WTC11 (cell line): ENCODE measurements around the gene IL11RA. TPM values are rescaled to one million over a fixed set of nuclear protein-coding genes. Genes with fewer than 3 reads are reported as not detected.
A peak's percentile ranks its signal among the peaks of the same experiment; 100 is the strongest.

Experiments used
- ATAC-seq: fragments of 200-7000 bp; cut with Tn5 transposase; 2 replicates; pipeline ENCODE4 v1.10.0; 2021; ENCODE audit warnings: mild to moderate bottlenecking, moderate library complexity
- CTCF ChIA-PET: fragments of 300-600 bp; sonication (Branson Sonifier 250); formaldehyde crosslinking; loops from one replicate; lab custom pipeline; 2021; ENCODE audit warnings: antibody characterized with exemption; lab: Charles Lee
- POLR2A ChIA-PET: fragments of 350-600 bp; sonication (Branson Sonifier 250); formaldehyde crosslinking; loops from one replicate; lab custom pipeline; 2021; ENCODE audit warnings: antibody characterized with exemption; lab: Charles Lee
- DNase-seq: peaks from one replicate; pipeline ENCODE4 v3.0.0; 2021; ENCODE audit warnings: low spot score
- H3K27ac Mint-ChIP-seq: 2 replicates; pipeline ENCODE4 v1.8.0; 2021; ENCODE audit warnings: mixed read lengths
- H3K27me3 Mint-ChIP-seq: 2 replicates; pipeline ENCODE4 v1.8.0; 2021; ENCODE audit warnings: low read depth, mild to moderate bottlenecking, moderate library complexity, mixed read lengths
- H3K36me3 Mint-ChIP-seq: 2 replicates; pipeline ENCODE4 v1.8.0; 2021; ENCODE audit warnings: mixed read lengths
- H3K4me1 Mint-ChIP-seq: 2 replicates; pipeline ENCODE4 v1.8.0; 2022; ENCODE audit warnings: mixed read lengths
- H3K4me3 Mint-ChIP-seq: 2 replicates; pipeline ENCODE4 v1.8.0; 2021; ENCODE audit warnings: mild to moderate bottlenecking, moderate library complexity, mixed read lengths
- H3K9me3 Mint-ChIP-seq: 2 replicates; pipeline ENCODE4 v1.8.0; 2021; ENCODE audit warnings: mixed read lengths
- ESRRA ChIP-seq: sonication (generic); formaldehyde crosslinking; IDR thresholded peaks from 2 replicates; pipeline ENCODE4 v1.8.1; 2022; ENCODE audit warnings: mild to moderate bottlenecking, missing genetic modification reagents, borderline replicate concordance
- GTF2I ChIP-seq: fragments of 250-450 bp; sonication (Bioruptor Pico); conservative IDR thresholded peaks from 2 replicates; pipeline ENCODE4 v1.4.0; 2021; ENCODE audit warnings: mild to moderate bottlenecking
- JAZF1 ChIP-seq: fragments of 250-450 bp; sonication (Bioruptor Pico); IDR thresholded peaks from 2 replicates; pipeline ENCODE4 v1.9.0; 2021; ENCODE audit warnings: moderate library complexity, mild to moderate bottlenecking, inconsistent platforms
- MYBL2 ChIP-seq: sonication (generic); formaldehyde crosslinking; IDR thresholded peaks from 2 replicates; pipeline ENCODE4 v1.8.1; 2023; ENCODE audit warnings: mild to moderate bottlenecking, moderate library complexity, missing genetic modification reagents
- NFATC4 ChIP-seq: fragments of 250-450 bp; sonication (Bioruptor Pico); IDR thresholded peaks from 2 replicates; pipeline ENCODE4 v1.9.0; 2021; ENCODE audit warnings: mild to moderate bottlenecking
- TEAD4 ChIP-seq: sonication (generic); formaldehyde crosslinking; IDR thresholded peaks from 2 replicates; pipeline ENCODE4 v1.8.0; 2022; ENCODE audit warnings: mild to moderate bottlenecking, missing genetic modification reagents
- ZBTB21 ChIP-seq: sonication (generic); formaldehyde crosslinking; IDR thresholded peaks from 2 replicates; pipeline ENCODE4 v1.8.1; 2023; ENCODE audit warnings: mild to moderate bottlenecking, missing genetic modification reagents, borderline replicate concordance
- ZNF121 ChIP-seq: sonication (generic); formaldehyde crosslinking; IDR thresholded peaks from 2 replicates; pipeline ENCODE4 v1.8.0; 2023; ENCODE audit warnings: missing genetic modification reagents
- ZNF232 ChIP-seq: sonication (generic); formaldehyde crosslinking; IDR thresholded peaks from 2 replicates; pipeline ENCODE4 v1.8.0; 2022; ENCODE audit warnings: mild to moderate bottlenecking, missing genetic modification reagents
- ZNF416 ChIP-seq: fragments of 250-450 bp; sonication (Bioruptor Pico); IDR thresholded peaks from 2 replicates; pipeline ENCODE4 v1.9.0; 2021; ENCODE audit warnings: mild to moderate bottlenecking, inconsistent platforms
- total RNA-seq: library from RNA; stranded (reverse); gene quantifications from 3 replicates; pipeline ENCODE4 v1.2.3, GENCODE V29; 2021
- TF ChIP-seq, protein P1 (sequence below): fragments of 250-450 bp; sonication (Bioruptor Pico); IDR thresholded peaks from 2 replicates; pipeline ENCODE4 v1.9.0; 2021; ENCODE audit warnings: mild to moderate bottlenecking, borderline replicate concordance
- TF ChIP-seq, protein P2 (sequence below): sonication (generic); formaldehyde crosslinking; conservative IDR thresholded peaks from 2 replicates; pipeline ENCODE4 v1.8.1; 2023; ENCODE audit warnings: mild to moderate bottlenecking, low read depth, missing genetic modification reagents, moderate library complexity
- TF ChIP-seq, protein P3 (sequence below): fragments of 250-450 bp; sonication (Bioruptor Pico); IDR thresholded peaks from 2 replicates; pipeline ENCODE4 v2.1.2; 2022; ENCODE audit warnings: mild to moderate bottlenecking, moderate library complexity
- TF ChIP-seq, protein P4 (sequence below): fragments of 200-600 bp; IDR thresholded peaks from 2 replicates; pipeline ENCODE4 v1.8.0; 2022; ENCODE audit warnings: antibody characterized with exemption
- TF ChIP-seq, protein P5 (sequence below): fragments of 250-450 bp; sonication (Bioruptor Pico); IDR thresholded peaks from 2 replicates; pipeline ENCODE4 v1.8.0; 2021; ENCODE audit warnings: mild to moderate bottlenecking

IL11RA gene
- total RNA-seq, 1 experiment from 2014 or later, result 8.6 TPM

DNA sequence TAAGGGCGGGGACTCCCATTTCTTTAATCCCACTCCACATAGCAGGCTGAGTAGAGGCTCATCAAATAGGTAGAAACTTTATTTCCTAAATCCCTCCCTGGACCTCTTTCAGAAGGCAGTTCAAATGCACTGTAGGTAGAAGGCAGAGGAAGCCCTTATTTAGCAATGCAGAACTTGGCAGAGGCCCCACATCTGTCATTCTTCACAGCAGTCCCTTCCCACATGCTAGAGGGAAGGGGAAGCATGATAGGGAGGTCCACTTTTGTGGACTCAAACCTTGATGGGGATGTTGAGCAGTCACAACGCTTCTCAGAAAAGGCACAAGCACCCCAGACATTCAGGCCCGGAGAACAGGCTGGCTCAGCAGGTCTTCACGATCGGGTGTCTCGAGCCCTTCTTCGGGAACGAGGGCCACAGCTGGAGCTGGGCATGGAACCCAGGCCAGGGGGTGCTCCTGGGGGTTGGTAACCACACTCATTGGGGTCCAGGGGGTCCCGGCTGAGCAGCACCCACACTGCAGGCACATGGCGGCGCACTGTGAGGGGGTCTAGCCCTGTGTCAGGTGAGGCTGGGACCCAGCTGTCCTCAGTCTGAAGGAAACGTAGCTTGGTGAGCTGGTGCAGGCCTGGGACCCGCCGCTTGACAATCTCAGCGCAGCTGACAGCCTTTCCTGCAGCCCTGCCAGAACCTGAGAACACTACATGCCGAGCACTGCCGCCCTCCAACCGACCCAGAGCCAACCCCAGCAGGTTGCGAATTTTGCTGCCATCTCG lies 41.4 kb upstream of the IL11RA start:
- DNase-seq, result no peak
- TF ChIP-seq, protein P1, sequence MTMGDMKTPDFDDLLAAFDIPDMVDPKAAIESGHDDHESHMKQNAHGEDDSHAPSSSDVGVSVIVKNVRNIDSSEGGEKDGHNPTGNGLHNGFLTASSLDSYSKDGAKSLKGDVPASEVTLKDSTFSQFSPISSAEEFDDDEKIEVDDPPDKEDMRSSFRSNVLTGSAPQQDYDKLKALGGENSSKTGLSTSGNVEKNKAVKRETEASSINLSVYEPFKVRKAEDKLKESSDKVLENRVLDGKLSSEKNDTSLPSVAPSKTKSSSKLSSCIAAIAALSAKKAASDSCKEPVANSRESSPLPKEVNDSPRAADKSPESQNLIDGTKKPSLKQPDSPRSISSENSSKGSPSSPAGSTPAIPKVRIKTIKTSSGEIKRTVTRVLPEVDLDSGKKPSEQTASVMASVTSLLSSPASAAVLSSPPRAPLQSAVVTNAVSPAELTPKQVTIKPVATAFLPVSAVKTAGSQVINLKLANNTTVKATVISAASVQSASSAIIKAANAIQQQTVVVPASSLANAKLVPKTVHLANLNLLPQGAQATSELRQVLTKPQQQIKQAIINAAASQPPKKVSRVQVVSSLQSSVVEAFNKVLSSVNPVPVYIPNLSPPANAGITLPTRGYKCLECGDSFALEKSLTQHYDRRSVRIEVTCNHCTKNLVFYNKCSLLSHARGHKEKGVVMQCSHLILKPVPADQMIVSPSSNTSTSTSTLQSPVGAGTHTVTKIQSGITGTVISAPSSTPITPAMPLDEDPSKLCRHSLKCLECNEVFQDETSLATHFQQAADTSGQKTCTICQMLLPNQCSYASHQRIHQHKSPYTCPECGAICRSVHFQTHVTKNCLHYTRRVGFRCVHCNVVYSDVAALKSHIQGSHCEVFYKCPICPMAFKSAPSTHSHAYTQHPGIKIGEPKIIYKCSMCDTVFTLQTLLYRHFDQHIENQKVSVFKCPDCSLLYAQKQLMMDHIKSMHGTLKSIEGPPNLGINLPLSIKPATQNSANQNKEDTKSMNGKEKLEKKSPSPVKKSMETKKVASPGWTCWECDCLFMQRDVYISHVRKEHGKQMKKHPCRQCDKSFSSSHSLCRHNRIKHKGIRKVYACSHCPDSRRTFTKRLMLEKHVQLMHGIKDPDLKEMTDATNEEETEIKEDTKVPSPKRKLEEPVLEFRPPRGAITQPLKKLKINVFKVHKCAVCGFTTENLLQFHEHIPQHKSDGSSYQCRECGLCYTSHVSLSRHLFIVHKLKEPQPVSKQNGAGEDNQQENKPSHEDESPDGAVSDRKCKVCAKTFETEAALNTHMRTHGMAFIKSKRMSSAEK (CRISPR knock-in tag), result no peak
- no peak for TF ChIP-seq TEAD4 (CRISPR knock-in tag)
- Mint-ChIP-seq H3K27ac (no peak overlapping the region), H3K4me1 (peaks cover 20% of the 10 kb centered on the region), H3K27me3 (peaks cover 8% of the 10 kb centered on the region), H3K9me3 (no peaks in the 10 kb centered on the region), H3K4me3 (peak overlapping the region; percentile 82), H3K36me3 (no peaks in the 10 kb centered on the region)
- no peak for ATAC-seq
- ChIA-PET POLR2A (interaction anchor here (1.1 kb wide), 1 partner anchor 27 kb away, joined by 3 read pairs; the partner anchor contains the start of gene SIGMAR1), CTCF (interaction anchor here (0.6 to 3.6 kb wide), 10 partner anchors 12 to 207 kb away, joined by 3 to 19 read pairs (median 3); partner anchors contain the start of gene ARID3C)

DNA sequence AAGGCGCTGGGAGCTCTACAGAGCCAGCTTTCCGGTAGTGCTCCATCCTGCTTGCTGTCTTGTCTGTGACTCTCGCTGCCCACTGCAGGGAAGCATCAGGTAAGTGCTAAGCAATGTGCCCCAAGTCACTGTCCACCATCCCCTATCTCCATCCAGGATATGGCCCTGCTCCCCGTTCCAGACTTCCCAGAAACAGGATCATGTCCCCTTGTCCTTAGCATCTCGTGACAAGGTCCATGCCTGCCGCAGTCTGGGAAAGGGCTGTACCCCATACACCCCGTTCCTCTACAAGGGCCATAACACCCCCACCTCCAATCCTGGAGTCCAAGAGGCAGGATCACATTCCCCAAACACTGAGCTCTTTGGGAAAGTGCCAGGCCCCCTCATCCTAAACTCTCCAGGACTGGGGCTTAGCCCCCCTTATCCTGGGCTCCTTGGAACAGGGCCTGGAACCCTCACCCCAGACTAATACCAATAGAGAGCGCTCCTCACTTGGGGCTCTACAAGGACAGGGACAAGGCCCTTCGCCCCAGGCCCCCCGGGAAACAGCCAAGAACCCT lies 40.7 kb upstream of the IL11RA start:
- 0 out of 2 replicates have a peak, but pooled peaks have one; percentile 5 for TF ChIP-seq ZNF232 (CRISPR knock-in tag)
- no peak for TF ChIP-seq ESRRA (CRISPR knock-in tag)
- ATAC-seq, result peak; percentile 15
- no peaks in the 10 kb centered on the region for H3K9me3 Mint-ChIP-seq
- ChIA-PET POLR2A (interaction anchor here (1.1 kb wide), 1 partner anchor 27 kb away, joined by 3 read pairs; the partner anchor contains the start of gene SIGMAR1), CTCF (interaction anchor here (0.6 to 3.6 kb wide), 13 partner anchors 12 to 208 kb away, joined by 3 to 19 read pairs (median 3); partner anchors contain the start of gene ARID3C)
- H3K4me3 Mint-ChIP-seq, result peak overlapping the region; percentile 82
- H3K36me3 Mint-ChIP-seq, result no peaks in the 10 kb centered on the region
- H3K27ac Mint-ChIP-seq, result peak overlapping the region; percentile 82
- DNase-seq, result no peak
- H3K27me3 Mint-ChIP-seq, result peaks cover 8% of the 10 kb centered on the region
- H3K4me1 Mint-ChIP-seq, result peaks cover 20% of the 10 kb centered on the region

DNA sequence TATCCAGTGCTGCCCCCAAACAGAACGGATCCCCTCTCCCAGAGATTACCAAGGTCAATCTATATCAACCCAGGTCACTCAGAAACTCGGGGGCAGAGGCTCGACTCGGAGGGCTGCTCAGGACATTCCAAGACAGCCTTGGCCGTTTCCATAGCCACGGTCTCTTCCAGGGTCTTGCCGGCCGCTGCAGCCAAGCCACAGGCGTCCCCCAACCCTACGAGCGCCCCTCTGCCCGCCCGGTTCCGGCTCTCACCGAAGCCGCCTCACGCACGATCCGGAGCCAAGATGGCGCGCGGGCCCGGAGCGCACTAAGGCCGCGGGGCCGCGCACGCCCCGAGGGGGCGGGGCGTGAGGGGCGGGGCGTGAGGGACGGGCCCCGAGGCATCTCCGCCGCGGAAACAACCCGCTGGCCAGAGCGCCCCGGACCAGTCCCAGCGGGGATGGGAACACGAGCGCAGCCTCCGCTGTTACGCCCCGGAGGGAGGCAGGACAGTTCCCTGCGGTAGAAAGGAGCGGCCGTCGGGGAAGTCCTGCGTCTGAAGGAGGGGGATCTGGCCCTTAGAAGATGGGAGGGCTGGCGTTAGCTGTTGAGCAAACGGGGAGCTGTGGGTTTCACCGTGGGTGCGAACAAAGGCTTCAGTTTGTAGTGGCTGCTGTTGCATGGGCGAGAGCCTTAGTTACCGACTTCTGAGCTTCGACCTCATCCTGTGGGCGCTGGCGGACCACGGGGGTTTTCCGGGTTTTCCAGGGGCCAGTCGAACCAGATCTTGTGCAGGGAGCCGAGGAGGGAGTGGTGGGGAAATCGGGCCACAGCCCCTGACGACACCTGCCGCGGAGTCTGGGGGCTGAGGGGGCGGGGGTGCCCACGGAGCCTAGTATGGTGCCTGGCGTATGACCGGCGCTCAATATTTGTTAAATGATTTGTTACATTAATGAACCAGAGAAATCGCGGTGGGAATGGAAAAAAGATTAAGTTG lies 39.9 kb upstream of the IL11RA start, which contains the start of gene RPP25L:
RPP25L (minus strand) TSS at position 287 of the 977 bp plus-strand sequence. CDS start 801 bp downstream, outside the sequence.
- peak; percentile 86 for ATAC-seq
- H3K36me3 Mint-ChIP-seq, result no peaks in the 10 kb centered on the region
- no peak for TF ChIP-seq GTF2I (CRISPR knock-in tag)
- TF ChIP-seq, protein P2, sequence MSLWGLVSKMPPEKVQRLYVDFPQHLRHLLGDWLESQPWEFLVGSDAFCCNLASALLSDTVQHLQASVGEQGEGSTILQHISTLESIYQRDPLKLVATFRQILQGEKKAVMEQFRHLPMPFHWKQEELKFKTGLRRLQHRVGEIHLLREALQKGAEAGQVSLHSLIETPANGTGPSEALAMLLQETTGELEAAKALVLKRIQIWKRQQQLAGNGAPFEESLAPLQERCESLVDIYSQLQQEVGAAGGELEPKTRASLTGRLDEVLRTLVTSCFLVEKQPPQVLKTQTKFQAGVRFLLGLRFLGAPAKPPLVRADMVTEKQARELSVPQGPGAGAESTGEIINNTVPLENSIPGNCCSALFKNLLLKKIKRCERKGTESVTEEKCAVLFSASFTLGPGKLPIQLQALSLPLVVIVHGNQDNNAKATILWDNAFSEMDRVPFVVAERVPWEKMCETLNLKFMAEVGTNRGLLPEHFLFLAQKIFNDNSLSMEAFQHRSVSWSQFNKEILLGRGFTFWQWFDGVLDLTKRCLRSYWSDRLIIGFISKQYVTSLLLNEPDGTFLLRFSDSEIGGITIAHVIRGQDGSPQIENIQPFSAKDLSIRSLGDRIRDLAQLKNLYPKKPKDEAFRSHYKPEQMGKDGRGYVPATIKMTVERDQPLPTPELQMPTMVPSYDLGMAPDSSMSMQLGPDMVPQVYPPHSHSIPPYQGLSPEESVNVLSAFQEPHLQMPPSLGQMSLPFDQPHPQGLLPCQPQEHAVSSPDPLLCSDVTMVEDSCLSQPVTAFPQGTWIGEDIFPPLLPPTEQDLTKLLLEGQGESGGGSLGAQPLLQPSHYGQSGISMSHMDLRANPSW, result no peak
- TF ChIP-seq, protein P3, sequence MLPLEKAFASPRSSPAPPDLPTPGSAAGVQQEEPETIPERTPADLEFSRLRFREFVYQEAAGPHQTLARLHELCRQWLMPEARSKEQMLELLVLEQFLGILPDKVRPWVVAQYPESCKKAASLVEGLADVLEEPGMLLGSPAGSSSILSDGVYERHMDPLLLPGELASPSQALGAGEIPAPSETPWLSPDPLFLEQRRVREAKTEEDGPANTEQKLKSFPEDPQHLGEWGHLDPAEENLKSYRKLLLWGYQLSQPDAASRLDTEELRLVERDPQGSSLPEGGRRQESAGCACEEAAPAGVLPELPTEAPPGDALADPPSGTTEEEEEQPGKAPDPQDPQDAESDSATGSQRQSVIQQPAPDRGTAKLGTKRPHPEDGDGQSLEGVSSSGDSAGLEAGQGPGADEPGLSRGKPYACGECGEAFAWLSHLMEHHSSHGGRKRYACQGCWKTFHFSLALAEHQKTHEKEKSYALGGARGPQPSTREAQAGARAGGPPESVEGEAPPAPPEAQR (CRISPR knock-in tag), result no peak
- TF ChIP-seq, protein P4, sequence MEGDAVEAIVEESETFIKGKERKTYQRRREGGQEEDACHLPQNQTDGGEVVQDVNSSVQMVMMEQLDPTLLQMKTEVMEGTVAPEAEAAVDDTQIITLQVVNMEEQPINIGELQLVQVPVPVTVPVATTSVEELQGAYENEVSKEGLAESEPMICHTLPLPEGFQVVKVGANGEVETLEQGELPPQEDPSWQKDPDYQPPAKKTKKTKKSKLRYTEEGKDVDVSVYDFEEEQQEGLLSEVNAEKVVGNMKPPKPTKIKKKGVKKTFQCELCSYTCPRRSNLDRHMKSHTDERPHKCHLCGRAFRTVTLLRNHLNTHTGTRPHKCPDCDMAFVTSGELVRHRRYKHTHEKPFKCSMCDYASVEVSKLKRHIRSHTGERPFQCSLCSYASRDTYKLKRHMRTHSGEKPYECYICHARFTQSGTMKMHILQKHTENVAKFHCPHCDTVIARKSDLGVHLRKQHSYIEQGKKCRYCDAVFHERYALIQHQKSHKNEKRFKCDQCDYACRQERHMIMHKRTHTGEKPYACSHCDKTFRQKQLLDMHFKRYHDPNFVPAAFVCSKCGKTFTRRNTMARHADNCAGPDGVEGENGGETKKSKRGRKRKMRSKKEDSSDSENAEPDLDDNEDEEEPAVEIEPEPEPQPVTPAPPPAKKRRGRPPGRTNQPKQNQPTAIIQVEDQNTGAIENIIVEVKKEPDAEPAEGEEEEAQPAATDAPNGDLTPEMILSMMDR, result no peak
- TF ChIP-seq NFATC4 (CRISPR knock-in tag), result no peak
- no peak for TF ChIP-seq JAZF1
- no peak for TF ChIP-seq ZBTB21
- TF ChIP-seq, protein P5, sequence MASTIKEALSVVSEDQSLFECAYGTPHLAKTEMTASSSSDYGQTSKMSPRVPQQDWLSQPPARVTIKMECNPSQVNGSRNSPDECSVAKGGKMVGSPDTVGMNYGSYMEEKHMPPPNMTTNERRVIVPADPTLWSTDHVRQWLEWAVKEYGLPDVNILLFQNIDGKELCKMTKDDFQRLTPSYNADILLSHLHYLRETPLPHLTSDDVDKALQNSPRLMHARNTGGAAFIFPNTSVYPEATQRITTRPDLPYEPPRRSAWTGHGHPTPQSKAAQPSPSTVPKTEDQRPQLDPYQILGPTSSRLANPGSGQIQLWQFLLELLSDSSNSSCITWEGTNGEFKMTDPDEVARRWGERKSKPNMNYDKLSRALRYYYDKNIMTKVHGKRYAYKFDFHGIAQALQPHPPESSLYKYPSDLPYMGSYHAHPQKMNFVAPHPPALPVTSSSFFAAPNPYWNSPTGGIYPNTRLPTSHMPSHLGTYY, result no peak
- no peak for TF ChIP-seq ZNF416 (CRISPR knock-in tag)
- TF ChIP-seq MYBL2 (CRISPR knock-in tag), result no peak
- TF ChIP-seq ZNF121 (CRISPR knock-in tag), result no peak

More for the DNA sequence above, 39.9 kb upstream of the IL11RA start, which contains the start of gene RPP25L:
- Mint-ChIP-seq H3K4me1 (peaks cover 20% of the 10 kb centered on the region), H3K4me3 (peak within 1 kb of the TSS; percentile 82), H3K27ac (peak within 1 kb of the TSS; percentile 82), H3K27me3 (peaks cover 11% of the 10 kb centered on the region), H3K9me3 (no peaks in the 10 kb centered on the region)
- ChIA-PET POLR2A (interaction anchor here (1.0 kb wide), 1 partner anchor 26 kb away, joined by 3 read pairs; the partner anchor contains the start of gene SIGMAR1), CTCF (interaction anchor here (0.5 to 3.6 kb wide), 18 partner anchors 8 to 1552 kb away, joined by 3 to 19 read pairs (median 4); partner anchors contain the start of genes DCTN3 and SIGMAR1)
- peak; percentile 83 for DNase-seq
